GM18498 (cell line): ENCODE measurements around the gene PSKH1.
A peak's percentile ranks its signal among the peaks of the same experiment; 100 is the strongest.
"Not testable (repeated sequence)": the region's sequence is repeated elsewhere in the genome, so short reads cannot be mapped to it uniquely, and the experiment has no call there.

Experiments
- ATAC-seq: cut with Tn5 transposase; IDR thresholded peaks from one replicate; pipeline ENCODE4 v1.9.1; 2021; ENCODE audit warnings: mild to moderate bottlenecking, moderate library complexity; ENCODE audit not compliant: unreplicated experiment

The PSKH1 gene

GRCh38 chr16:67954421-67955196 lies 61.6 kb downstream of the PSKH1 start:
- ATAC-seq = no peak

- ATAC-seq = no peak
Observed at GRCh38 chr16:67957622-67958021, 64.6 kb downstream of the PSKH1 start.

GRCh38 chr16:67959536-67960329 lies 66.7 kb downstream of the PSKH1 start:
- ATAC-seq = no peak

GRCh38 chr16:67961551-67961957 lies 68.5 kb downstream of the PSKH1 start:
- no peak for ATAC-seq

- ATAC-seq = no peak
Observed at GRCh38 chr16:67962135-67962534, 69.1 kb downstream of the PSKH1 start.

- ATAC-seq = no peak
Observed at GRCh38 chr16:67963292-67963661, 70.2 kb downstream of the PSKH1 start.

- no peak for ATAC-seq
Observed at GRCh38 chr16:67963662-67964321, 70.7 kb downstream of the PSKH1 start.

GRCh38 chr16:67964477-67965131 lies 71.5 kb downstream of the PSKH1 start:
- no peak for ATAC-seq

GRCh38 chr16:67965668-67966548 lies 72.9 kb downstream of the PSKH1 start:
- no peak for ATAC-seq

- no peak for ATAC-seq
Observed at GRCh38 chr16:67966549-67967182, 73.6 kb downstream of the PSKH1 start.

- peak; percentile 9 for ATAC-seq
Observed at GRCh38 chr16:67967183-67967957, 74.3 kb downstream of the PSKH1 start.

- ATAC-seq = peak; percentile 35
Observed at GRCh38 chr16:67967958-67968399, 74.9 kb downstream of the PSKH1 start.

- ATAC-seq = peak; percentile 82
Observed at GRCh38 chr16:67968400-67969253, 75.6 kb downstream of the PSKH1 start, which contains the start of gene SLC12A4. TSS of gene SLC12A4 (minus strand) at chr16:67968637. CDS start at chr16:67968553, 84 bp downstream.

GRCh38 chr16:67969254-67970039 lies 76.4 kb downstream of the PSKH1 start:
- ATAC-seq = peak; percentile 9

- no peak for ATAC-seq
Observed at GRCh38 chr16:67971111-67971510, 78.1 kb downstream of the PSKH1 start.

GRCh38 chr16:67972285-67972684 lies 79.2 kb downstream of the PSKH1 start:
- ATAC-seq = not testable (repeated sequence)
